DMS 273 treated with DMSO at 0.1 percent for 48 hours (cell line): Measurements from ENCODE around the gene DMKN.
A peak's percentile ranks its signal among the peaks of the same experiment; 100 is the strongest.
"Not testable (repeated sequence)": the region's sequence is repeated elsewhere in the genome, so short reads cannot be mapped to it uniquely, and the experiment has no call there.

Experiments
- DNase-seq: peaks from one replicate; lab custom pipeline; 2025; lab: John Stamatoyannopoulos, UW

Gene DMKN

GRCh38 chr19:35461788-35462187, 51.7 kb downstream of the DMKN start:
- not testable (repeated sequence) for DNase-seq

- DNase-seq = no peak
These were observed 52.4 kb downstream of the DMKN start for GRCh38 chr19:35461060-35461459.

DNA sequence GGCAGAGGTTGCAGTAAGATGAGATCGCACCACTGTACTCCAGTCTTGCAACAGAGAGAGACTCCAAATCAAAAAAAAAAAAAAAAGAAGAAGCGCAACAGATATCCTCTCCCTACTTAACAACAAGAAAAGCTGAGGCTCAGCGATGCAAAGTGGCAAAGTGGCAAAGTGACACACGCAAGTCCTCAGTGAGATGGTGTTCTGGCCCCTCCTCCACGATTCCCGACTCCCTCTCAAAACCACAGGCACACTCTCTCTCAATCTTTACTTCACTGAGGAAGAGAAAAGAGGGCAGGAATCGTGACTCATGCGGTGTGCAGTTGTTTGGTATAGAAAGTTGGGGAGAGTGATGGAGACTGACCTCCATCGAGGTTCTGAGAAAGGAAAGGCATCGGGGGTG, 52.8 kb downstream of the DMKN start:
- DNase-seq = no peak

GRCh38 chr19:35459414-35460082, 53.9 kb downstream of the DMKN start:
- DNase-seq = no peak

GRCh38 chr19:35458731-35459391, 54.6 kb downstream of the DMKN start:
- peak; percentile 22 for DNase-seq

DNA sequence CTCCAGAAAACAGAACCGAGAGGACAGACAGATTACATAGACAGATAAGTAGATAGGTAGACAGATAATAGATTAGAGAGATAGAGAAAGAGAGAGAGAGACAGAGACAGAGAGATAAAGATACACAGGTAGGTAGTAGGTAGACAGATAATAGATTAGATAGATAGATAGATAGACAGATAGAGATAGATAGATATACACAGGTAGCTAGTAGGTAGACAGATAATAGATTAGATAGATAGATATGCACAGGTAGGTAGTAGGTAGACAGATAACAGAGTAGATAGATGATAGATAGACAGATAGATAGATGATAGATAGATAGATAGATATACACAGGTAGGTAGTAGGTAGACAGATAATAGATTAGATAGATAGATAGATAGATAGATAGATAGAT, 55.3 kb downstream of the DMKN start:
- DNase-seq = no peak

DNA sequence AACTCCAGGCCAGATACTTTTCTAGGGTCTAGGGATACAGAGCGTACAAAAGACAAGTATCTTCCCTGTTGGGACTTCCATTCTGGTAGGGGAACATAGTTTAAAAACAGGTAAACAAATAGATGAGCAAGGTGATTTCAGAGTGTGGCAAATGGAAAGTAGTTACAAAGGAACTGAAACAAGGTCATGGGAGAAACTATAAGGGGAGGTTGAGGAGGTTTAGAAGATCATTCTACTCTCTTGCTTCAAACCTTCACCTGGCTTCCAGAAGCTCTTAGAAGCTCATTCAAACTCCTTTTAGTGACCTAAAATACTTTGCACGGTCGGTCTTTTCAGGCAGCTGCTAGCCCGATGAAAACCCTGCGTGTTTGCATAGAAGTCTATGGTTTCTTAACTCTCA, 56.3 kb downstream of the DMKN start:
- DNase-seq = no peak

DNA sequence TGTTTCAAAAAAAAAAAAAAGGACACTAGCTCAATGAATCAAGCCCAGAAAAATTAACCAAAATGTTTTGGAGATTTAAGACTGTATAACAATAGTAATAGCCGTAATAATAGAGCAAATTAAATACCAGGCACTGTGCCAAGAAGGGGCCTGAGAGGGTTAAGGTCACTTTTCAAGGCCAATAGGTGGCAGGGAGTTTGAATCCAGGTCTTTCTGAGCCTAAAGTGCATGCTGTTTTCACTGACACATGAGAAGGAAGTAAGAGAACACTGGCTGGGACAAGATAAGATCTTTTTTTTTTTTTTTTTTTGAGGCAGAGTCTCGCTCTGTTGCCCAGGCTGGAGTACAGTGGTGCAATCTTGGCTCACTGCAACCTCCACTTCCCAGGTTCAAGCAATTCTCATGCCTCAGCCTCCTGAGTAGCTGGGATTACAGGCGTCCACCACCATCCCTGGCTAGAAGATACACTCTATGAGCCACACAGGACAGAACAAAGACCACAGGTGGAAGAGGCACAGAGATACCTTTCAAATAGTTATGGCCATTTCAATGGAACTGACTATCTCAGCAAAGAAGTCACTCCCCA, 57.7 kb downstream of the DMKN start:
- DNase-seq = no peak

GRCh38 chr19:35454663-35455062, 58.8 kb downstream of the DMKN start:
- DNase-seq = no peak

GRCh38 chr19:35451338-35452096, 61.9 kb downstream of the DMKN start:
- no peak for DNase-seq

DNA sequence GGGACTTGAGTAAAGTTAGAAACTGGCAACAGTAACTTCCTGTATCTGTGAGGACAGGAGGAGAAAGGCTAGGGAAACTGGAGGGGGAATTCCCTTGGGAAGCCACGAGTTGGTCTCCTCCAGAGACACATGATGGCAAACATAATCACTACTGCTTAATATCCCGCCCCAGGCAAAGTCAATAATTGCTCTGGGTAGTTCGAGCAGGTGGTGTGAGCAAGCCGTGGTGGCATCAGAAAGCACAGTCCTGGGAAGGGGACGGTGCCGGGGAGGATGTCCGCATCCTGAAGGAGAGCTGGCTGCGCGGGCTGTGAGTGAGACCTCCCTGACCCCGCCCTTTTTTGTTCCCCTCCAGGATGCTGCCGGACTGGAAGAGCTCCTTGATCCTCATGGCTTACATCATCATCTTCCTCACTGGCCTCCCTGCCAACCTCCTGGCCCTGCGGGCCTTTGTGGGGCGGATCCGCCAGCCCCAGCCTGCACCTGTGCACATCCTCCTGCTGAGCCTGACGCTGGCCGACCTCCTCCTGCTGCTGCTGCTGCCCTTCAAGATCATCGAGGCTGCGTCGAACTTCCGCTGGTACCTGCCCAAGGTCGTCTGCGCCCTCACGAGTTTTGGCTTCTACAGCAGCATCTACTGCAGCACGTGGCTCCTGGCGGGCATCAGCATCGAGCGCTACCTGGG, 63.9 kb downstream of the DMKN start:
- no peak for DNase-seq

GRCh38 chr19:35447606-35448469, 65.6 kb downstream of the DMKN start, which contains the start of gene FFAR2:
TSS of gene FFAR2 (plus strand) at chr19:35448257. CDS start at chr19:35449715, 1,458 bp downstream.
- no peak for DNase-seq
